IPS-NIHi7 (cell line): Measurements from ENCODE around the gene RPL36.
"Not testable (repeated sequence)": the region's sequence is repeated elsewhere in the genome, so short reads cannot be mapped to it uniquely, and the experiment has no call there.

Source experiments
- DNase-seq: peaks from one replicate; pipeline ENCODE4 v3.0.0; 2012; ENCODE audit warnings: mixed read lengths; ENCODE audit errors: extremely low spot score

Gene RPL36

GRCh38 chr19:5690955-5691821 lies 1.1 kb downstream of the RPL36 start:
- no peak for DNase-seq

GRCh38 chr19:5691822-5692722 lies 2.0 kb downstream of the RPL36 start:
- DNase-seq, result no peak

- no peak for DNase-seq
Measured at GRCh38 chr19:5692723-5693194, 2.7 kb downstream of the RPL36 start.

- DNase-seq, result no peak
Measured at GRCh38 chr19:5693195-5694166, 3.4 kb downstream of the RPL36 start.

- DNase-seq, result no peak
Measured at GRCh38 chr19:5694167-5694955, 4.3 kb downstream of the RPL36 start.

GRCh38 chr19:5694956-5695648 lies 5.0 kb downstream of the RPL36 start:
- no peak for DNase-seq

- no peak for DNase-seq
Measured at GRCh38 chr19:5695649-5696195, 5.6 kb downstream of the RPL36 start.

GRCh38 chr19:5696196-5697021 lies 6.3 kb downstream of the RPL36 start:
- no peak for DNase-seq

GRCh38 chr19:5697022-5697889 lies 7.2 kb downstream of the RPL36 start:
- no peak for DNase-seq

GRCh38 chr19:5697890-5698634 lies 8.0 kb downstream of the RPL36 start:
- DNase-seq, result no peak

- no peak for DNase-seq
Measured at GRCh38 chr19:5698635-5699422, 8.7 kb downstream of the RPL36 start.

- no peak for DNase-seq
Measured at GRCh38 chr19:5700455-5701092, 10.5 kb downstream of the RPL36 start.

GRCh38 chr19:5702053-5702410 lies 11.9 kb downstream of the RPL36 start:
- not testable (repeated sequence) for DNase-seq

GRCh38 chr19:5703819-5704818 lies 14.0 kb downstream of the RPL36 start:
- DNase-seq, result no peak

- no peak for DNase-seq
Measured at GRCh38 chr19:5705552-5705951, 15.5 kb downstream of the RPL36 start.
